SK-N-MC (cell line): ENCODE measurements around the gene TULP3.
"Not testable (repeated sequence)": the region's sequence is repeated elsewhere in the genome, so short reads cannot be mapped to it uniquely, and the experiment has no call there.

Experiments used
- EZH2 ChIP-seq: fragments of 200-600 bp; sonication (generic); IDR thresholded peaks from one replicate; pipeline ENCODE4 v1.6.1; 2017; ENCODE audit warnings: antibody characterized with exemption
- FOXP2 ChIP-seq: optimal IDR thresholded peaks from 2 replicates; pipeline ENCODE3; 2011; ENCODE audit warnings: mild to moderate bottlenecking, moderate library complexity; ENCODE audit not compliant: insufficient read depth; ENCODE audit errors: extremely low read length, control extremely low read depth
- POLR2AphosphoS5 ChIP-seq: IDR thresholded peaks from 2 replicates; pipeline ENCODE4 v1.6.1; 2012; ENCODE audit warnings: mild to moderate bottlenecking, low read depth, low read length, borderline replicate concordance

GRCh38 chr12:2863402-2863801 is 27.3 kb upstream of the TULP3 start:
- not testable (repeated sequence) for TF ChIP-seq EZH2, POLR2AphosphoS5, FOXP2
